Inflammatory macrophage (primary cell): ENCODE data around the gene TMEM238.

Experiments used
- DNase-seq, 2 donors: peaks; one replicate each; pipeline ENCODE4 v3.0.0-alpha.2; 2020 to 2022

The TMEM238 gene

DNA sequence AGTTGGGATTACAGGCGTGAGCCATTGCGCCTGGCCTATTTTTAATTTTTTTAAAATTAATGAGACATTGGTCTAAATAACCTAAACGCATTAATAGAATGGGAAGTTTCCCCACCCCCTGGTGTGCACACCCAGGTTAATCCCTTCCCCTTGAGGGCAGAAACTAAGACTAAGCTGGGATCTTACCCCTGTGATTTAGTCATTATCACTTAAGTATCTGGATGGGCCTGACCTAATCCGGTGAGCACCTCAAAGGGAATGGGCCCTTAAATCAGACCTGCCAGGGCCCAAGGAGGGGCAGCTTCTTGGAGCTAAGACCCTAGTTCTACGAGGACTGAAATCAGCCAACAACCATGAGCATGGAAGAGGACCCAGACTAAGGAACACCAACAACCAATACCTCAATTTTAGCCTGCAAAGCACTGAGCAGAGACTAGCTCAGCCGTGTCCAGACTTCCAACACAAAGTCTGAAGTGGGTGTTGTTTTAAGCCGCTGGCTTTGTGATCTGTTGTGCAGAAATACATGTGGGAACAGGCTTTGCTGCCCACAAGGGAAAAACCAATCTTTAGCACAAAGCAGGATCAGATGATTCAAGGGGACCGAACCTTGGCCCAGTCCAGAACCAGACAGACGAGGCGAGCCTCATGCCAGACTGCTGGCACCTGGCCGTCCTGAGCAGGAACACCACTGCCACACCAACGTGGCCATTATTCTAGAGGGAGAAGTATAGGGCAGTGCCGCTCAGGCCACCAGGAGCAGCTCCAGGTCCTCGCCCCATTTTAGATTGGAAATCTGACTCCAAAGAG is 16.4 kb upstream of the TMEM238 start:
- DNase-seq: no peak

DNA sequence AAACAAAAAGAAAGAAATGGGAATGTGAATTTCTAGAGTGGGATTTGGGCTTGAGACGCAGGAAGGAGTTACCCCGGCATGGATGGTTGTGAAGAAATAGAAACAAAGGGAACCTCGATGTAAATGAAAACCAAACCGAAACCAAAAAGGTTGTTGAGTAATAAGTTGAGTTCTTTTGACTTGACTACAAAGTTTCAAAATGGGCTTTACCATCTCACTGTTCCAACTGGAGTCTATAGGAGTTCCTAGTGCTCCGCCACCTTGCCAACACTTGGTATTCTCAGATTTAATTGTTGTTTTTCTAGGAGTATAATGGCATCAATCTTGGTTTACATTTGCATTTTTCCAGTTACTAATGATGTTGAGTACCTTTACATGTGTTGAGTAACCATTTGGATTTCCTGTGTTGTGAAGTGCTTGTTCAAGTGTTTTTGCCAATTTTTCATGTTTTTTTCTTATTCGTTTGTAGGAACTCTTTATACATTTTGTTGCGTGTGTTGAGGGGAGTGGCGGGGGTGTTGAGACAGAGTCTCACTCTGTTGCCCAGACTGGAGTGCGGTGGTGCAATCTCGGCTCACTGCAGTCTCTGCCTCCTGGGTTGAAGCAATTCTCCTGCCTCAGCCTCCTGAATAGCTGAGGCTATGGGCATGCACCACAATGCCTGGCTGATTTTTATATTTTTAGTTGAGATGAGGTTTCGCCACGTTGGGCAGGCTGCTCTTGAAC is 14.3 kb upstream of the TMEM238 start:
- DNase-seq: peak; percentile 42 to 68

GRCh38 chr19:55392820-55393761 is 9.0 kb upstream of the TMEM238 start:
- DNase-seq: no peak

DNA sequence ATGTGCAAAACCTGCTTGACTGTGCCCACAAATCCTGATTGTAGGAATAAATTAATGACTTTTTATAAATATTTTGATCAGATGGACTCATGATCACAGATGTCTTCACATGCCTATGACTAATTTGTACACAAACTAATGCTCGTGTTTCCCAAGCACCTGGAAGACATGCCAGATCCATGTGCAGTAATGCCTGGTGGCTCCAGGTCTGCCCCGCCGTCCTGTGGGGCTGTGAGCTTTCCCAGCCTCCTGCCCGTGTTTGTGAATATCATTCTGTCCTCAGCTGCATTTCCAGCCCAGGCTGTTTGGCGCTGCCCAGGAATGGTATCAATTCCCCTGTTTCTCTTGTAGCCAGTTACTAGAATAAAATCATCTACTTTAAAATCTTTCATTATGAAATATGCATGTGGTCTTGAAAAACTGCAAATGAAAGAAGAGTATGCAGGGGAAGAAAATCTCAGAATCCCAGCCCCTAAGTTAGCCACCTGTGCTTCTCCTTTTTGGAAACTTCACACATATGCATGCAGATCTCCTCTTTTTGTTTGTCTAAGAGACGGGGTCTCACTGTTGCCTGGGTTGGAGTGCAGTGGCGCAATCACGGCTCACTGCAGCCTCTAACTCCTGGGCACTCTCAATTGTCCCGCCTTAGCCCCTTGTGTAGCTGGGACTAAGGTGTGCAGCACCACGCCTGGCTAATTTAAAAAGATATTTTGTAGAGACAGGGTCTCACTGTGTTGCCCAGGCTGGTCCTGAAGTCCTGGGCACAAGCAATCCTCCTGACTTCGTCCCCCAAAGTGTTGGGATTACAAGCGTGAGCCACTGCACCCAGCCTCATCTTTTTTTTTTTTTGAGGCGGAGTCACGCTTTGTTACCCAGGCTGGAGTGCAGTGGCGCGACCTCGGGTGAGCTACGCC is 7.9 kb upstream of the TMEM238 start:
- DNase-seq: no peak

DNA sequence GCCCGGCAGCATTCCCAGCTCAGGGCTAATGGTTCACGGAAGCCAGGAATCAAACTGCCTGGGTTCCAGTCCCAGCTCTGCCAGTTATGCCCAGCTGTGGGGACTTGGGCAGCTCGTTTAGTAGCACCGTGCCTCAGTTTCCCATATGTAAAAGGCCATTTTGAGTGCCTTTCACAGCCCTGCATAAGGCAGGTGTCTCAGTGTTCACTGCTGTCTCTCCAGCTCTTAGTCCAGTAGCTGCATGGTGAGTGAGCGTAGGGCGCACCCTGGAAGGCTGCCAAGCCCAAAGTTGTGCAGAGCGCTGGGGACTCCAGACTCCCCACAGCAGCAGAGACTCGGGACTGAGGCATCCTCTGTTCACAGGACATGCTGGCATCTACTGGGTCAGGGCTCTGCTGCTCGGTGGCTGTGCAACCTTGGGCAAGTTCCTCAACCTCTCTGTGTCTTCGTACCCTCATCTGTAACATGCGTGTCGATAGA is 7.1 kb upstream of the TMEM238 start:
- no peak for DNase-seq

DNA sequence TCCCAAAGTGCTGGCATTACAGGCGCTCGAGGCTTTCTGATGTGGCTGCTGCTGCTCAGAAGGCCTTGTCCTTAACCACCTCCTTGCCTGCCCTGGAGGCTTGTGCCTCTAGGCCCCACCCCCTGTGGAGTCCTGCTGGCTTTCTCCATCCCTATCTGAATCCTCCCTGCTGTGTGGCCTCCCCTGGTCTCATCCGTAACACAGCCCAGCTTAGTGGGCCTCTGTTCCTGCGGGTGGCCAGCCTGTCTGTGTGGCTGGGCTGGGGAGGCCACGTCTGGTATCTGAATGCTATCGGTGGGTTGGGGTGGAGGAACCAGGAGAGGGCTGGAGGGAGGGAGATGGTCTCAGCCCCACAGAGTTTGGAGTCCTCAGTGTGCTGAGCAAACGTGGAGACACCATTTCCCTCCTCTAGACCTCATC is 6.4 kb upstream of the TMEM238 start:
- no peak for DNase-seq

- no peak for DNase-seq
Measured at GRCh38 chr19:55389386-55390317, 5.6 kb upstream of the TMEM238 start.

DNA sequence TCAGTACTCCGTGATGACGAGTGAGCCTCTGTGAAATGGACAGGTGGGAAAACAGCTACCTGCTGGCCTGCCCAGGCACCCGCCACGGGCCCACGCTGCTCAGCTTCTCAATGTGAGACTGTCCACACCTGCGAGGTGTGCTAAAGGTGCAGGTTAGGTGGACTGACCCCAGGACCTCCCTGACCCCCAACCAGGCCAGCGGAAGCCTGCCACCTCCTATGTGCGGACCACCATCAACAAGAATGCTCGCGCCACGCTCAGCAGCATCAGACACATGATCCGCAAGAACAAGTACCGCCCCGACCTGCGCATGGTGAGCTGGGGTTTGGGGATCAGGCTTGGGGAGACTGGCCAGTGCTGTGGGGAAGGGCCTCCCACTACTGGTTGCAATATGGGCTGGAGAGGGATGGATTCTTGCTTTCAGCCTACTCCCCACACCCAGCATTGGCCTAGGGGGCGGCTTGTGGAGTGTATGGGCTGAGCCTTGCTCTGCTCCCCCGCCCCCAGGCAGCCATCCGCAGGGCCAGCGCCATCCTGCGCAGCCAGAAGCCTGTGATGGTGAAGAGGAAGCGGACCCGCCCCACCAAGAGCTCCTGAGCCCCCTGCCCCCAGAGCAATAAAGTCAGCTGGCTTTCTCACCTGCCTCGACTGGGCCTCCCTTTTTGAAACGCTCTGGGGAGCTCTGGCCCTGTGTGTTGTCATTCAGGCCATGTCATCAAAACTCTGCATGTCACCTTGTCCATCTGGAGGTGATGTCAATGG is 3.8 kb upstream of the TMEM238 start:
- DNase-seq: no peak

- DNase-seq: no peak
Measured at GRCh38 chr19:55386493-55386971, 2.4 kb upstream of the TMEM238 start.

DNA sequence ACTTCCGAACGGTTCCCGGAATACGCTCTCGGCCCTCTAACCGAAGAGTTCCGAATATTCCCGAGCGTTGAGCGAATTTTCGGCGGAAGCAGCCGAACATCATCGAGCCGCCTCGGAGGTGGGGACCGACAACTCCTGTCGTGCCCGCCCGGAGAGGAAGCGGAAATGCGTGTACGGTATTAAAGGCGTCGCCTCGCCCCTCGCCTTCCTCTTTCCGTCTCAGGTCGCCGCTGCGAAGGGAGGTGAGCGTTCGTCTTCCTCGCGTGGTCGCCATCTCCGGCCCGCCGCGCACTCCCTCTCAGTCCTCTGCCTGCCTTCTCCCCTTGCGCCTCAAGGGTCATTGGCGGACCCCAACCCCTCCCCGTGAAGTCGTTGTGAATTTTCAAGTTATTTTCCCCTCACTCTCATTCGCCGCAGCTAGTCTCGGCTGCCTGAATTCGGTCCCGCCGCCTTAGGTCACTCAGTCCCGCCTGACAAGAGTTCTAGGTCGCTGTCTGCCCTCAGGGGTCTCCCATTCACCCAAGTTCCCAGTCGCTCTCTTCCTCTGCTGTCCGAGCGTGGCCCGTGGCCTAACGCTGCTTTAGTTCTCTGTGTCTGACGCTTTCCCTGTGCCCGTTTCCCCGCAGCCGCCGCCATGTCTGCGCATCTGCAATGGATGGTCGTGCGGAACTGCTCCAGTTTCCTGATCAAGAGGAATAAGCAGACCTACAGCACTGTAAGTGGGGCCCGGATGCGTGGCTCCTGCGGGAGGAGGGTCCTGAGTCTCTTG is 1.8 kb upstream of the TMEM238 start, which contains the start of gene RPL28:
Gene RPL28, plus strand, starts transcription at position 209 of the 769 bp plus-strand sequence. Its CDS starts 426 bp downstream, at position 635.
- DNase-seq: peak; percentile 99 to 100

GRCh38 chr19:55384920-55385723 is 1.0 kb upstream of the TMEM238 start:
- DNase-seq: peak; percentile 97 to 98

- peak; percentile 43 to 68 for DNase-seq
Measured at GRCh38 chr19:55383279-55384130, 587 bp downstream of the TMEM238 start.

GRCh38 chr19:55382522-55383054 is 1.5 kb downstream of the TMEM238 start:
- DNase-seq: no peak

DNA sequence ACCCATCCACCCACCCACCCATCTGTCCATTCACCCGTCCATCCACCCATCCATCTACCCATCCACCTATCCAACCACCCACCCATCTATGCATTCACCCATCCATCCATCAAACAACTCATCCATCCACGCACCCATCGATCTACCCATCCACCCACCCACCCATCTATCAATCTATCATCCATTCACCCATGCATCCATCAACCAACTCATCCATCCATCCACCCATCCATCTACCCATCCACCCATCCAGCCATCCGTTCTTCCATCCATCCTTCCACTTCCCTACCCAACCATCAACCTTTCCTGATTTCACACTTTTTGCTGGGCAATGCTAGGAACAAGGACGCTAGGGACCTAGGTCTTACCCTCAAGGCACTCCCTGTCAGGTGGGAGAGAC is 2.1 kb downstream of the TMEM238 start:
- DNase-seq: no peak

GRCh38 chr19:55379174-55379573 is 4.9 kb downstream of the TMEM238 start:
- DNase-seq: no peak
